A204.1 (cell line): Measurements from ENCODE around the gene AEN.
"Not testable (repeated sequence)": the region's sequence is repeated elsewhere in the genome, so short reads cannot be mapped to it uniquely, and the experiment has no call there.

Experiments used
- FAIRE-seq: peaks from 2 replicates; lab custom pipeline; 2012; peaks lifted over from hg19 to GRCh38; lab: Jason Lieb, UNC

The AEN gene

DNA sequence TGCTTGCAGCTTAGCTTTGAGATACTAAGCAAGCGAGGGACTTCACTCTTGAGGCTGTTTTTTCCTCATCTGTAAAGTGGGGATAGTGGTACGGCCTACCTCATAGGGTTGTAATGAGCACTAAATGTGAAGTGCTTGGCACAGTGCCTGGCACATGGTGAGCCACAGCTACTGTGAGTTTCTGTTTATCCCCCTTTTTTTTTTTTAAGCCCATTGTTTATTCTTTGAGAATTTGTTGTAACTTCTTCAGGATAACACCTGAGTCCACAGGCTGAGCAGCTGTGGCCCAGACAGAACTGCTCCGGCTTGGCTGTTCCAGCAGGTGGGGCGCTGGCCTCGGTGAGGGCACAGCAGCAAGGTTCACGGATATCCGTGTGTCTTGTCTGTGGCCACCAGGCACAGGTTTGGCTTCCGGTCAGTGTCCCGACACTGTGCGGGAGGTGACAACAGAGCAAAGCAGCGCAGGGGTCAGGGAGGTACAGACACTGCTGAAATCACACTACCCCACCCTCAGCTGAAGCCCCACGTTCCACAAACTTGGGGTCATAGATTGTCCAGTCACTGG lies 10.4 kb downstream of the AEN start:
- FAIRE-seq = no peak

GRCh38 chr15:88632797-88633196 lies 11.7 kb downstream of the AEN start:
- not testable (repeated sequence) for FAIRE-seq

DNA sequence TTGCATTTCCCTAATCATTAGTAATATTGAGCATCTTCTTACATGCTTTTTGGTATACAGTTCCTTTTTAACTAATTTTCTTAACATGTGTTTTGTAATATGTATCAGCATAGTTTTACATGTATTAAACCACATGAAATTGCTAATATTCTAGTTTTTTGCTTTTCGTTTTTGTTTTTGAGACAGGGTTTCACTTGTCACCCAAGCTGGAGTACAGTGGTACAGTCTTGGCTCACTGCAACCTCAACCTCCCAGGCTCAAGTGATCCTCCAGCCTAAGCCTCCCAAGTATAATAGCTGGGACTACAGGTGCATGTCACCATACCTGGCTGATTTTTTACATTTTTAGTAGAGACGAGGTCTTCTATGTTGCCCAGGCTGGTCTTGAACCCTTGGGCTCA lies 13.3 kb downstream of the AEN start:
- FAIRE-seq = no peak

DNA sequence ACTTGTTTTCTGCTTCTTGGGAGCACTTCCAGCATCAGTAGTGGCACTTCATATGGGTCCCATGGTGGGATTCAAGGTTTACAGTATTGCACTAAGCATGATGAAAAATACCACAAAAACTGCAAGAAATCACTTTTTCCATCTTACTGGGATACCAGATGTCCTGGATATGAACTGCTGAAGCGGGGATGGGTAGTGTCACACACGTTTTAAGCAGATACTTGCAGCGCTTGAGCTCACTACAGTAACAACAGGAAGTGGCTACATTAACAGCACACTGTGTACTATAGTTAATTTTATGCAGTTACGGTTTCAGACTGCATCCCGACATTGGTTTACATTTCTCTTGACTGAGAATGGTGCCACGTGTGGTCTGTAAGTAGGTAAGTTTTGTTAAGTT lies 14.2 kb downstream of the AEN start:
- FAIRE-seq = no peak

DNA sequence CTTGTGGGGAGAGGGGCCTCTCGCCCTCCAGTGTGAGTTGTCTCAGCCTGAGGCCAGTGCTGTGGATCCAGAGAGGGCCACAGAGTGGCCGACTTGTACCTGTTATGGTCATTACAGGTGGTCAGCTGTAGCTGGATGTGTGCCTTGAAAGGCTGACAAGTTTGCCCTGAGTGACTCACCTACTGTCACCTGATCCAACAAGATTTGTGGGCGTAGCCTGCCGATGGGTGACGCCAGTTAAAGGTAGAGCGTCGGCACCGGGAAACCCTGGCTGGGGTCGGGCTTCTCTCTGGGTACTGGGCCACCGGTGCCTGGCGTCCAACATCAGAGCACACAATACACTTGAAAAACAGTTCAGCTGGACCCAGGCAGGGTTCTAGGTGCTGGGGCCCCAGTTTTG lies 14.9 kb downstream of the AEN start:
- no peak for FAIRE-seq

DNA sequence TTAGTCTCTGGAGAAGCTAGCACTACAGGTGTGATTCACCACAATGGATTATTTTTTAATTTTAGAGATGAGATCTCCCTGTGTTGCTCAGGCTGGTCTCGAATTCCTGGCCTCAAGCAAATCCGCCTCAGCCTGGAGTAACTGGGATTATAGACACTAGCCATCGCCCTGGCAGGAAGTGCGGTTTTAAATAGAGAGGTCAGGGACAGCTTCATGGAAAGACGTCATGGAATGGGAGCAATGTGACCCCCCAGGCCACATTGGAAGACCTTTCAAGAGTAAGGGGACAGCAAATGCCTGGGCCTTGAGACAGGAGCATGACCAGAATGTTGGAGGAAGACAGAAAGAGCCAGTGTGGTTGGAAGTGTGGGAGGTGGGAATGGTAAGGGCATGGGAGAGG lies 15.5 kb downstream of the AEN start:
- FAIRE-seq = no peak

DNA sequence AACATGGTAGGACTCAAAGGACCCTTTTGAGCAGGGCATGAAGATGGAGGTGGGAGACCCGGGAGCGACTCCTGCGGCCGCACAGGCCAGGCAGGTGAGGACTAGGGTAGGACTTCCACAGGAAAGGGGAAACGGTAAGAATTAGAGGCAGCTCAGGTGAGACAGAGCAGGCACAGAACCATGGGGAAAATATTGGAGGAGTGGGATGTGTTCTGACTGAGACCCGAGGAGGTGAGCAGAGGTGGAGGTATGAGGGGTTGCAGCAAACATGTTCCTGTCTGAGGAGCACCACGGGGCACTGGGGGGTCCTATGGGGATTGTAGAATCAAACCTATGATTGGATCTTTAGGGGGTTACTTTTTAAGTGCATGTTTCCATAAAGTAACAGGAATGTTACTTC lies 16.3 kb downstream of the AEN start:
- FAIRE-seq = no peak

DNA sequence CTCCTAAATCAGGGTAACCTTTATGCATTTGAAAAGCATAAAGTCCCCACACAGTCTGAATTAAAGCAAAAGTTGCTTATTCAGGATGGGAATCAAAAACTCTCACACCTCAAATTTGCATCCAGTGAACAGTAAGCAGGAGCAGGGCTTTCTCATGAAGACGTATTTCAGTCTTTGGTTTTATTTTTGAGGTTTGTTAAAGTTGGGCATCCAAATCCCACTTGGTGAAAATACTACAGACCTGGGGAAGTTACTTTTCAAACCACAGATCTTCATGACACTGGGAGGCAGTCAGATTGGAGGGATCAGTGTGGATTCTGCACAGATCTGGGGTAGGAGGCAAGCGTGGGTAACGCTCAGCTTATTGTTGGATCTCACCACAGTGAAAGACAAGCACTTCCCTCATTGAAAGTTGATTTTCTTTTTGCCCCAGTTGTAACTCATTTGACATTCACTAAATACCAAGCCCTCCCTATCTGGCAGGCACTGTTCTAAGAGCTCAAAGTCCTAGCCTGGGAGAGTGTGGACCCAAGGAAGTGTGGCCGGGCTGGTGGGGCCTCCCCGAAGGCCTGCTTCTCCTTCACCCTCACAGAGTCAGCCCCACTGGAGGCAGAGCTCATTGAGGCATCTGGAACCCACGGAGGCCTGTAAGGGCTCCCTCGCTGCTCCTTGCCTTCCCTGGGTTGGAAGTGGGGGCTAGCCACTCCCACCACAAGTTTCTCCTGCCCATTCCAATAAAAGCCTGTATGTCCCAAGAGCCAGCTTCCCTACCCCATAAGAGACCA lies 16.9 kb downstream of the AEN start:
- FAIRE-seq = no peak

DNA sequence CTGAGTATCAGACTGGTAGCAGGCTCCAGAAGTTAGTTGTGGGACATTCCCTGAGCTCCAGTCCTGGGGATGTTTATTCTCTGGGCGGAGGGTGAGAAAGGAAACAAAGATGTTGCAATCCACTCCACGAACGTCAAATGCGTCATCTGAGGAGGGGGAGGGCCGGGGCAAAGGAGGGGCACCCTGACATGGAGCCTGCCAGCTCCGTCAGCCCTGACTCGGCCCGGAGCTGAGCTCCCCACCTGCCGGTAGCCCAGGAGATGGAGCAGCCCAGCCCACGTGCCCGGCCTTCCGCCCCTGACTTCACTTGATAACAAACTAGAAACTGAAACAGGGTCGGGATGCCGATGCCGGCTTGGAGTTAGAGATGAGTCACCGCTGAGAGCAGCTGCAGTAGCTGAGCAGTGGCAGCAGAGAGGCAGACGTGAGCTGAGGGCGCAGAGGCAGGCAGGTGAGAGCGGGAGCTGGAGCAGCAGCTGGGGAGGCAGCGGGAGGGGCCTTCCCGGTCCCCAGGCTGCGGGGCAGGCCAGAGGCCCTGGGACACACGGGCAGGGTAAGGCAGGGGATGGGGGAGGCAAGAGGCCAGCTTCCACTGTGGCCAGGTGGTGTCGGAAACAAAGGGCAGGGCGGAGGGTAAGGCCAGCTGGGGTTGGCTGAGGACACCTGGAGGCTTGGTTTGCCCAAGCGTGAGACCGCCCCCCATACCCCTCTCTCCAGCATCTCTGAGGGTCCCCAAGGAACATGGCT lies 17.7 kb downstream of the AEN start, which contains the start of gene ISG20:
Gene ISG20 (plus strand): TSS at position 391 of the 747 bp plus-strand sequence. CDS start 351 bp downstream, at position 742.
- FAIRE-seq = no peak

DNA sequence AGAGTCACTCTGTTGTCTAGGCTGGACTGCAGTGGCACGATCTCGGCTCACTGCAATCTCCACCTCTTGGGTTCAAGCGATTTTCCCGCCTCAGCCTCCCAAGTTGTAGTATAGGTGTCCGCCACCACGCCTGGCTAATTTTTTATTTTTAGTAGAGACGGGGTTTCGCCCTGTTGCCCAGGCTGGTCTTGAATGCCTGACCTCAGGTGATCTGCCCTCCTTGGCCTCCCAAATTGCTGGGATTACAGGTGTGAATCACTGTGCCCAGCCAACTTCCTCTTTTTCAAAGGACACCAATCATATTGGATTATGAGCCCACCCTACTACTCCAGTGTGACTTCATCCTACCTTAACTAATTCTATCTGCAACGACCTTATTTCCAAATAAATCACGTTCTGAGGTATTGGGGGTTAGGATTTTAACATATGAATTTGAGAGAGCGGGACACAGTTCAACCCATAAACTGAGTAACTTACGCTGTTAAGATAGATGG lies 20.9 kb downstream of the AEN start:
- no peak for FAIRE-seq

- FAIRE-seq = not testable (repeated sequence)
Measured at GRCh38 chr15:88642514-88642913, 21.4 kb downstream of the AEN start.

DNA sequence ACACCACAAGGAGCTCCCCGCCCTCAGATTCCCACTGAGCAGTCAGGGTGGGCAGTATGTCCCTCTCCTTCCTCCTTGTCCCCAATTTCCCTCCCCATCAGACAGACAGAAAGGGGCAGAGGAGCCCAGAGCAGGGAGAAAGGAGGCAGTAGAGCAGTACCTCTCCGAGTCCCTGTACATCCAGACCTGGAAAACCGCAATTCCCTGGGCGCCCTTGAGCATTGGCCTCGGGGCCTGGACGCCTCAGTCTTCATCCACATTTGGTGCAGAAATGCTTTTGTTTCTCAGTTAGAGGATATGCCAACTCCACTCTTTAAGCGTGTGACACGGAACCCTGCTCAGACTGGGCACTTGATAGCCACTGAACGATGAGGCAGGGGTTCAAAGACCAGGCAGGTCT lies 23.6 kb downstream of the AEN start:
- FAIRE-seq = no peak

- FAIRE-seq = no peak
Measured at GRCh38 chr15:88645171-88646087, 24.3 kb downstream of the AEN start.

DNA sequence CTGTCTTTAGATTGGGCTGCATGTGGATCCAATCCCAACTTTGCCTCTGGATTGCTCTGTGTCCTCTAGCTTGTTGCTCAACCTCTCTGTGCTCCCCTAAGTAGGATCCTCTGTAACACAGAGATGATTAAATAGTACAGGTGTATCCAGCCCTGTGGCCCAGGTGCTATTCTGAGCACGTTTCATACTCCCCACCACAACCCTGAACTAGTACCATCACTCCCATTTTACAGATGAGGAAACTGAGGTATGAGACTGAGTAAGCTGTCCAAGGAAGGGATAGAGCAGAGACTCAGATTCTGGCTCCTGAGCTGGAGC lies 24.9 kb downstream of the AEN start:
- no peak for FAIRE-seq

GRCh38 chr15:88646951-88647350 lies 25.8 kb downstream of the AEN start:
- no peak for FAIRE-seq

DNA sequence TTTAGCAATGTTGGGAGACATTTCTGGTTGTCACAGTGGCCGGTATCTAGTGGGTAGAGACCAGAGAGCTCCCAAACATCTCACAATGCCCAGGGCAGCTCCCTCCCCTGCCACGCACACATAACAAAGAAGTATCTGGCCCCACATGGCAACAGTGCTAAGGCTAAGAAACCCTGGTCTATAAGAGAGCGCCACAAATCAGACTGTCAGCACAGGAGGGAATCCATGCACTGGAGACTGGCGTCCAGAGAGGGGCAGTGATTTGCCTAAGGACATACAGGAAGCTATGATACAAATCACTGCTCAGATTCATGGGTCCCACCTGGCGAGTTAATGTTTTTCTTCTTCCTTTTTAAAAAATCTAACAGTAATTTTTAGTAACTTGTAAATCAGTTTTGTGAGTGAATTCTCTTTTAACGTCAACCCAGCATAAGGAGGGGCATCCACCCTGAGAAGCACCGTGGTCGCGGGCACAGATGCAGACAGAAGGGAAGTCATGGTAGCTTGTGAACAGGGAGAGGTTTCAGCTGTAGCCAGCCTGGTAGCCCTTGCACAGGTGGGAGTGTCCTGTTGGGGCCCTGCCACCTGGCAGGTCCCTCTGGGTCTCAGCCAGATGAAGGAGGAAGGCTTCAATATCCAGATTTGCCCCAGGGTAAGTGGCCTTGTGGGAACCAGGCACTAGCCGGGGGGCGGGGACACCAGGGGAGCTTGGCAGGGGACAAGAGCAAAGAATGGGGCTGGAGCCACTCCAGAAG lies 26.4 kb downstream of the AEN start:
- FAIRE-seq = no peak

DNA sequence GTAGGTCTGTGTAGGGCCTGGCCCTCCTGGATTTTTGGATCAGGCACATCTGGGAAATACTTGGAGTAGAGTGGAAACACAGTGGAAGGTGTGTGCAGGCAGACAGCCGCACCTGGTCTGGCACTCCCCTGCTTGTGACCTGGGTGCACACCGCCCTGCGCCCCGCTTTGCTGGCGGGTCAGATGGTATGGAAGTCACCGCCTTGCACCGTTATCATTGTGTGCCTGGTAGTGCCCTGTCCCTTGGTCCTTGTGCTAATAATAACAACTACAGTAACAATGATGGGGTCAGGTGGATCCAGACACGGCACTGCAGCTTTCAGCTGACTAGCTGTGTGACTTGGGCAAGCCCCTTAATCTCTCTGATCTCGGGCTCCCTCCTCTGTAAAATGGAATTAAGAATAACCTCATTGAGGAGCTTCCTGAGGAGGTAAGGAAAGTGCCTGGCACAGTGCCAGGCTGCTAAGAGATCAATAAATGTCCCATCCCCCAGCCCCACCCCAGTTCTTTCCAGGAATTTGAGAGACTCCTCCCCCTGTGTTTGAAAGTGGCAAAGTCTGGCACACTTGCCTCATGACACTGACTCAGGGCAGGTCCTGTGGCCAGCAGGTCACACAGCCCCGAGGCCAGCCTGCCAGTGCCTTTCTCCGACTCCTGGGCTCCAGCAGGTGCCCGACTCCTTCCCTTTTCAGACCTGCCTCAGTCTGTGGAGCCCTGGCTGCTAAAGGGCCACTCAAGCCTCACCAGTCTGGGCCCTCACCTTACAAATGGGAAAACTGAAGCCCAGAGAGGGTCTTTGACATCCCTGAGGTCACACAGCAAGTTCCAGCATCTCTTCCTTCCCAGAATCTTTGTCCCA lies 27.4 kb downstream of the AEN start:
- no peak for FAIRE-seq

- FAIRE-seq = no peak
Measured at GRCh38 chr15:88649286-88649733, 28.2 kb downstream of the AEN start.

DNA sequence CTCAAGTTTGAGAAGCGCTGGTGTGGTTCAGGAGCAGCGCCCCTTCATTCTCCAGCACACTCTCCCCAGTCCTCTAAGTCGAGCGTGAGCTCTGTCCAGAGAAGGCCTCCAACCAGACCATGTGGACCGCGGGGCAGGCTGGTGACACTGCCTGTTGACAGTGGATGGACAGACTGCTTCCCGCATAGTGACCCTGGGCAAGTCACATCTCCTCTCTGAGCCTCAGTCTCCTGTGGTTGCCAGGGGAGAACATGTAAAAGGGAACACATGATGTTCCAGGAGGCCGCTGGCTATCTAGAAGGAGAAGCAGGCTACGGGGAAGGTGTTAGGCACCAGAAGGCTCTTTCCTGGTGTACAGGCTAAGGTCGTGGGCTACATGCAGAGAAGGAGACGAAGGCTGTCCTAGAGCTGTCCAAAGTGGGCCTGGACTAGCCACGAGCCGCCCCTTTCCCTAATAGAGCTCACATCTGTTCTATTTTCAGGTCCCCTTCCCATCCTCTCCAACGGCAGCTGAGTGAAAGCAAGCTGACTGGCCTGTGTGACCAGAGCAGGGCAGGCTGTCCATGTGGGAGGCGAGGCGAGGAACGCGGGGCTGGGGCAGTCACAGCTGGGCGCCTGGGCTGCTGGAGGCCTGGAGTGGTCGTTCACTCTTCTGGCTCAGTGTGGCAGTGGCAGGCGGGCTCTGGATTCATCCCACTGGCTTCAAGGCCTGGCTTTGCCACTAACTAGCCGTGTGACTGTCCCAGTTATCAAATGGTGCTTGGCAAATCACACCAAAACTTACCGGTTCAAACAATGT lies 28.8 kb downstream of the AEN start:
- FAIRE-seq = no peak

DNA sequence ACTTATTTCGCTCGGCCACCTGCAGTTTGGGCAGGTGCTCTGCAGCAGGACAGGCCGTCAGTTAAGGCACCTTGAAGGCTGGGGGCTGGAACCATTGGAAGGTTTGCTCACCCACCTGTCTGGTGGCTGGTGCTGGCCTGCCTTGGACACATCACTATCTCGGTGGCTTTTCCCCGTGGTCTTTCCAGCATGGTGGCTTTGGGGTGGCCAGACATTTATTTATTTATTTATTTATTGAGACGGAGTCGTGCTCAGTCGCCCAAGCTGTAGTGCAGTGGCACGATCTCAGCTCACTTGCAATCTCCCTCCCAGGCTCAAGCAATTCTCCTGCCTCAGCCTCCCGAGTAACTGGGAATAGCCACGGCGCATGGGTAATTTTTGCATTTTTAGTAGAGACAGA lies 29.4 kb downstream of the AEN start:
- no peak for FAIRE-seq
